Right renal cortex interstitium (tissue), 3 donors: ENCODE measurements around the gene PACS2. TPM values are rescaled to one million over a fixed set of nuclear protein-coding genes. Genes with fewer than 3 reads are reported as not detected.

Experiments
- DNase-seq, 3 donors: peaks; one replicate each; pipeline ENCODE4 v3.0.0-alpha.2; 2013; ENCODE audit warnings: low read depth in 3 of 3, low spot score in 2 of 3
- polyA plus RNA-seq, 3 donors: library from polyadenylated mRNA; unstranded; fragments of 120-200 nt; gene quantifications; one replicate each; pipeline ENCODE4 v1.2.1, GENCODE V29; 2013; ENCODE audit not compliant: insufficient read length in 3 of 3

PACS2 gene
- polyA plus RNA-seq, 3 donors, result 52.7 to 54.5 (median 53.1) TPM

DNA sequence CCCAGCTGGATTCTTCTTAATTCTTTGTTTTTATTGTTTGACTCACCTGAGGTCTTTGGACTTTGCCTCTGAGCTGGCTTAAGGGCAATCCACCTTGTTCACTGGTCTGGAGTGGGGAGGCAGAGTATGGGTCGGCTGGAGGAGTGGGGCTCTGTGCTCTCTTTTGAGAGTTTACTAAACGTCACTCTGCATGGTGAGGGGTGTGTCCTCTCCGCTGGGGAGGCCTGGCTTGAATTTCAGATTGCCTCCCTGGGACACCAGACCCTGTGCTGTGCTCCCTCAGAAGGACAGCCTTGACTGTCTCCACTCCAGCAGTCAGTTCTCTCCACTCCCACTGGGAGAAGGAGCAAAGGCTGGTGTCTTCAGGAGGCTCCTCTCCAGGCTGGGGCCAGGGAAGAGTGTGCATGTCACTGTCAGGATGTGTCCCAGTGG is 103.2 kb downstream of the PACS2 start:
- no peak for DNase-seq

DNA sequence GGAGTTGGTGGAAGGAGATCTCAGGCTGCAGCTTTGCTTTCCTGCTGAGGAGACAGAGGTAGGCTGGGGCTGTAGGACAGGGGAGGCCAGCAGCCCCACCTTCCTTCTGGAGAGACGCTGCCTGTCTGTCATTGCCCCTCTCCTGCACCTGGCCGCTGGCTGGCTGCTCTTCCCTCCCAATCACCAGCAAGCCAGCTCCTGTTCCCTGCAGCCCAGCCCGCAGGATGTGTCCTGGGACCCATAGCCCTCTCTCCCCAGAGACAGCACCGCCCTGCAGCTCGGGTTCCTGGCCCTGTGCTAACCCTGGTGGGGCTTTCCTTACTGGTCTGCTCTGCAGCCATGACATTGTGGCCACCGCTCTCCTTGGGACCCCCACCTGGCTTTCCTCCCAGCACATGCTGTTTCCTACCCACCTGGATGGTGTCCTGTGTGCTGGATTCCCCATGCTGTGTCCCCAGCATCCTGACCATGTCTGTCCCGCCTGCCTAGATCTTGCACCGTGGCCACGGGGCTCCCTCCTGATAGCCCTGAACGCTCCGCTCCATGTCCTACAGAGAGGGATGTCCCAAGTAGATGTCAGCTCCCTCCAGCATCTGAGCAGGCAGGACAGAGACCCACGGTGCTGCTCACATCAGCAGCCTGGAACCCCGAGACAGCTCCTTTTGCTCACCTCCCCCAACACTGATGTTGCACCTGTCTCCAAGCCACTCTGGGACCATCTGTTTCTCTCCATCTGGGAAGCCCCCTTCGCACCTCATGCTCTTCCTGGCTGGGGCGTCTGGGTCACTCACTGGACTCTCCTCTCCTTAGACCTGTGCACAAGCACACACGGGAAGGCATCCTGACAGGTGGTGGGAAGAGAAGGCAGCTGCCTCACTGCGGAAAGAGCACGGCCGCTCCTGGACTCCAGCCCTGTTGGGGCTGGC is 104.0 kb downstream of the PACS2 start:
- DNase-seq, result no peak

DNA sequence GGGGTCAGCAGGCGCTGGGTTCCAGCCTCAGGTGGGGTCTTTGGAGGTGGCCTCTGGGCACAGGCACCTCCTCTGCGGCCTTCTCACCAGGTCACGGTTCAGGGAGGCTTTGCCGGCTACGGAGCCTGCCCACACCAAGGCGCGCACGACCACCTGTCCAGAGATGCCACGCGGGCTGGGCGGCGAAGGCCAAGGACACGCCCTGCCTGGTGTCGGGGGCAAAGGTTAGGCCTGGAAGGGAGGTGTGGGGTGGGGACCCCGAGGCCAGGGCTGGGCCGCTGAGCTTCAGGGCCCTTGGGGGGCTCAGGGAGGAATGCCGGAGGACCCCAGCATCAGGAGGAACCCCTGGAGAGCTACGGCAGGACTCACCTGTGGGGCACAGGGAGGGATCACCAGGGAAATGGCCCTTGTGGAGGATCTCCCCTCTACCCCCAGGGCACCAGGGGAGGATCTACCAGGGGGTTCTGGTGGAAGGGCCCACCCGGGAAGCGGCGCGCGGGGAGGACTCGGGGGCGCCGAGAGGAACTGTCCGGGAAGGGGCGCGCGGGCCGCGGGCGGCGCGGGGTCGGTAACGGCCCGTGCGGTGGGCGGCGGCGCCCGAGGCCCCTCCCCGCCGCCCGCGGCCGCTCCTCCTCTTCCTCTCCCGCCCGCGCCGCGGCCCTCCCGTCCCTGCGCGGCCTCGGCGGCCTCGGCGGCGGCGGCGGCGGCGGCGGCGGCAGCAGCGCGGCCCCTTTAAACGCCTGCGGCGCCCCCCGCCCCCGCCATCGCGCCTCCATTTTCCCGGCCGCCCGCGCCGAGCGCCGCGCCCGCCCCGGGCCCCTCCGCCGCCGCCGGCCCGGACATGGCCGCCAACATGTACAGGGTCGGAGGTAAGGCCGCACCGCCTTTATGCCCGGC is 104.9 kb downstream of the PACS2 start, which contains the start of gene MTA1:
TSS of gene MTA1 (plus strand) at position 633 of the 897 bp plus-strand sequence. CDS start at position 842, 209 bp downstream.
- no peak for DNase-seq

DNA sequence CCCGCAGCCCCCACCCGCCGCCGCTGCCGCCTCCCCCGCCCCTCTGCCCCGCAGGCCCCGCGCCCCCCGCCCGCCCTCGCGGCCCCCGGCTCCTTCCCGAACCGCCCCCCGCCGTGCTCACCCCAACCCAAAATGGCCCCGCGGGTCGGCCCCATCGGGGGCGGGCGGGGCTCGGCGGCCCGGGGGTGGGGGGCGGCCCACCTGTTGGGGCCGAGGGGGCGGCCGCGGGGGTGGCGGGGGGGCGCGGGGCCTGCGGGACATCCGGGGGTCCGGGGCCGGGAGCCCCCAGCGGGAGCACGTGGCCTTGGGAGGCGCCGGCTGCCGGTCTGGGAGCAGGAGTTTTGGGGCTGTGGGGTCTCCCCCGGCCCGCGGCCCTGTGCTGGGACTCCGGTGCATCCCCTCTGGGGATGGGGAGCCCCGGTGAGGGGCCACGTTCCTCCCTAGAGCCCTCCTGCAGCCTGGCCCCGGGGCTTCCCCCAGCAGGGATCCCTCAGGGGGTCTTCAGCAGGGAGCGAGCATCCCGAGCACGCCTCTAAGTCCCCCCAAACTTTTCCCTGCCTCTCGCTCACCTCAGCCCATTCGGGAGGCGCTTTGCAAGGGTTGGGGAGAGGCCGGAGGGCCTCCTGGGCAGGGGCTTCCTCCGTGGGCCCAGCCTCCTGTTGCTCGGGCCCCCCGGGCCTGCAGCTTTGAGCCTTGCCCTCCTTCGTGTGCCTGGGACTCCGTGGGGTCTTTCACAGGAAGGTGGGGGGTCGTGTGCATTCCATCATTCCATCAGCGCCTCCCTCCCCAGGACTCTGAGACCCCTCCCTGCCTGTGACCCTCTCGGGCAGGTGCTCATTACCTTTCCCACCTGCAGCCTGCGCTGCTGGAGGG is 105.8 kb downstream of the PACS2 start:
- DNase-seq, result no peak

GRCh38 chr14:105420974-105421674 is 106.6 kb downstream of the PACS2 start:
- DNase-seq, result no peak

DNA sequence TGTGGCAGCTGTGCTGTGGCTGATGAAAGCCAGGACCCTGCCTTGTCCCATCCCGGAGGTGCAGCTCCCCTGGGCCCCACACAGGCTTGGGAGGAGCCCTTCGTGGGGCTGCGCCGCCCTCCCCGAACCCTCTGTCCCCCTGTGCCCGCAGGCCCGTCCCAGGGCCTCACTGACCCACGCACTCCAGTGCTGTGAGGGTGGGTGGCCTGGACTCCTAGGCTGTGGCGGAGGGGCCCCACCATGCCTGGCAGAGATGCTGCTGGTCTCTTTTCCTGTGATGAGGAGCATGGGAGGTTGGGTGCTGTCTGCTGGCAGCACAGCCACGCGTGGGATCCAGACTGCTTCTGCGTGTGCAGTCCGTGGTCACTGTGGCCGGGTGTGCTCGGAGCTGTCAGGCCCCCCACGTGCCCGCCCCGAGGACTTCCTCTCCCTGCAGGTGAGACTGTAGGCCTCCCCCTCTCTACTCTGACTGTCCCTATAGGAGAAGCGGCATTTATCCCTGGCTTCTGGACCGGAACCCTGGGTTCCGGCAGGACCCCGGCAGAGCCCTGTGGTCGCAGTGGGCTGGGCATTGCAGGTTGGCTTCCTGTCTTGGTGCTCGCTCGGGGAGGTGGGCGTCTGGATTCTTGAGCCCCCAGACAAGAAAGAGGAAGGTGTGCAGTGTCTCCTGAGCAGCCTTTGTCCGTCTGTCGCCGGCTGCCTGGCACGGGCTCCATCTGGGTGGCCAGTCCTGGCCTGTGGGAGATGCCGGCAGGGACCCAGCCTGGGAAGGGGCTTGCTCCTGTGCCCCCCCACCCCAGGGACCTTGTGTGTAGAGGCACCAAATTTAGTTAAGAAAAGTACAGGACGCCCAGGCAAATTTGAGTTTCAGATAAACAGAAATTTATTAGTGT is 107.4 kb downstream of the PACS2 start:
- DNase-seq, result no peak

DNA sequence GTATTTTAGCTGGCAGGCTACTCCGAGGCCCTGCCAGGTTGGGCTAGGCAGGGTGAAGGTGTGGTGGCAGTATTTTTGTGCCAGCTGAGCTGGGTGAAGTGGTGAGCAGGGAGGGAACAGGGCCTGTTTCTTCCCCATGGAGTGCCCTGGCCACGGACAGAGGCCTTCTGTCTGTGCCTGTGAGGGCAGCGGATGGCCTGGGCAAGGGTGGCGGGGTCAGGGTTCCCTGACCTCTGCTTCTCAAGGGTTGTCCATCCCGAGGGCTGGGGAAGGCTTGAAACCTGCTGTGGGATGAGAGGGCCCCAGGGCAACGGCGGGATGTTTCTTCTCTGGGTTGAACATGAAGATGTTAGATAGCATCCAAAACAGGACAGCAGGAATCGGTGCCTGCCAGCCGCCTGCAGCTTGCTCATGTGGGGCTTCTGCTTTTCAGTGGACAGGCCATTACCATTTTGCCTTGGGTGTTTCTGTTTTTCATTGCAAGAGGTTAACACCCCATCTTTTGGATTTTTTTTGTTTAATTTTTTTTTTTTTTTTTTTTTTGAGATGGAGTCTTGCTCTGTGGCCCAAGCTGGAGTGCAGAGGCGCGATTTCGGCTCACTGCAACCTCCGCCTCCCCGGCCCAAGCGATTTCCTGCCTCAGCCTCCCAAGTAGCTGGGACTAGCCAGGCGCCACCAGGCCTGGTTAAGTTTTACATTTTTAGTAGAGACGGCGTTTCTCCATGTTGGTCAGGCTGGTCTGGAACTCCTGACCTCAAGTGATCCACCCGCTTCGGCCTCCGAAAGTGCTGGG is 108.3 kb downstream of the PACS2 start:
- no peak for DNase-seq

DNA sequence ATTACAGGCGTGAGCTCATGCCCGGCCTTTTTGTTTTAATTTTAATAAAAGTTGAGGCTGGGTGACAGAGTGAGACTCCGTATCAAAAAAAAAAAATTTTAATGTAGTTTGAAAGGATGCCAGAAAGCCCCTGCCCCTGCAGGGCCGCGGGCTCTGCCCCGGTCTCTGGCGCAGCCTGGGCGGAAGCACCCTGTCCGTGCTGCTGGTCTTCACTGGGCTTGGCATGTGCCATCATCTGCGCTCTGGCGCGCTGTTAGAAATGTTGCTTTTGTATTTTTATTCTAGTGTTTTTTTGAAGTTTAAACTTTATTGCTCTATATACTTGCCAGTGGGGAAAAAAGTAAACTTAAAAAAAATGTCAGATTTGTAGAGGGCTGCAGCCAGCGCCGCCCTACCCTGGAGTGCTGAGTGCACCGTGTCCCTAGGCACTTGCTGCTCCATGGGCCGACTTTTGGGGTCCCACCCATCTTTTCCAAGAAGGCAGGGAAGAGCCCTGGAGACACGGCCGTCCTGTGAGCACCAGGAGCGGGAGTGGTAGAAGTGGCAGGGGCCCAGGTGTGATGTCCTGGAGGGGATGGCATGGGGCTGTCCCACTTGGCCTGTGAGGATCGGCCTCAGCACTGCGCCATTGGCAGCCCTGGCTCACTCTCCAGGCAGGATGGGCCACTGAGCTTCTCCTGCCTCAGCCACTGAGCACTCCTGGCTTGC is 109.1 kb downstream of the PACS2 start:
- DNase-seq, result no peak

DNA sequence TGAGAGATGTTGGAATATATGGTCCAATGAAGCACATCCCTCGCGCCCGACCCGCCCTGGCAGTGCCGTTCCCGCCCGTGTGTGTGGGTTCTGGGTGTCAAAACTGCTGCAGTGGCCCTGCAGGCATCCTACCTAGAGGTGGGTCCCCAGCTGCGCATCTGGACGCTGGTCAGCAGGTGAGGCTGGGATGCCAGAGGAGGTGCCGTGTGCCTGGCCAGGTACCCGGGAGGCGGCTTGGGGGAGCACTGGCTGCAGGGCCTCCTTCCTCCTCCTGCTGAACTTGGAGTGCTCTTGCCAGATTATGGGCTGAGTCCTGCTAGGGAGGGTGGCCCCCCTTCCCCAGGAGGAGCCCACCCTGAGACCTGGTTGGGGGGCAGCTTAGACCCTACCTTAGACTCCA is 110.3 kb downstream of the PACS2 start:
- DNase-seq, result no peak

GRCh38 chr14:105425823-105426247 is 111.3 kb downstream of the PACS2 start:
- no peak for DNase-seq

- DNase-seq, result no peak
These were observed 112.0 kb downstream of the PACS2 start for GRCh38 chr14:105426416-105427130.

DNA sequence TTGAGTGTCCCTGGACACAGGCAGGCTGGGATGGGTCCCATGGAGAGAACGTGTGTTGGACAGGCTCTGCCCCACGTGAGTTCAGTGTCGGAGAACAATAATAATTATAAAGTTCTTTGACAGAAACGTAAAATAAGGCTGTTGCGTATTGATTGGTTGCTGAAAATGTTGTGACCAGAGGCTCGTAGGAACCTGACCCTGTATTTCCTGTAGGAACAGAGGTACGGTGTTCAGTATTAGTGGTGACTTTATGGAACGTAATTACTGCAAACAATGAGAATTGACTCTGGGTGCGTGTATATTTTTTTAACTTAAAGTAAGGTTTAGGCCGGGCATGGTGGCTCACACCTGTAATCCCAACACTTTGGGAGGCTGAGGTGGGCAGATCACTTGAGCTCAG is 112.9 kb downstream of the PACS2 start:
- DNase-seq, result no peak

DNA sequence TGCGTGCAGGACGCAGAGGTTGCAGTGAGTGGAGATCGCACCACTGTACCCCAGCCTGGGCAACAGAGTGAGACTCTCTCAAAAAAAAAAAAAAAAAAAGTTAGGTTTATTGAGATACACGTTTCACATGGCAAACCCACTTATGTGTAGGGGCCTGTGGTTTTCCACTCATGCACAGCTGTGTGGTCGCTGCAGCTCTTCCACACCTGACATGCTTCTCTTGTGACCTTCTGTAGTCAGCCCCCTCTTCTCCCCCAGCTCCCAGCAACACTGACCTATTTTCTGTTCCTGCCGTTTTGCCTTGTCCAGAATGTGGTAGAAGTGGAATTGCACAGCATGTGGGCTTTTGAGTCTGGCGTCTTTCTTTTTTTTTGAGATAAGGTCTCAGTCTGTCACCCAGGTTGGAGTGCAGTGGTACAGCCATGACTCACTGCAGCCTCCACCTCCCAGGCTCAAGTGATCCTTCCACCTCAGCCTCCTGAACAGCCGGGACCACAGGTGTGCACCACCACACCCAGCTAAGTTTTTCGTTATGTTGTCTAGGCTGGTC is 113.5 kb downstream of the PACS2 start:
- DNase-seq, result no peak

- DNase-seq, result no peak
These were observed 115.5 kb downstream of the PACS2 start for GRCh38 chr14:105430042-105430441.

DNA sequence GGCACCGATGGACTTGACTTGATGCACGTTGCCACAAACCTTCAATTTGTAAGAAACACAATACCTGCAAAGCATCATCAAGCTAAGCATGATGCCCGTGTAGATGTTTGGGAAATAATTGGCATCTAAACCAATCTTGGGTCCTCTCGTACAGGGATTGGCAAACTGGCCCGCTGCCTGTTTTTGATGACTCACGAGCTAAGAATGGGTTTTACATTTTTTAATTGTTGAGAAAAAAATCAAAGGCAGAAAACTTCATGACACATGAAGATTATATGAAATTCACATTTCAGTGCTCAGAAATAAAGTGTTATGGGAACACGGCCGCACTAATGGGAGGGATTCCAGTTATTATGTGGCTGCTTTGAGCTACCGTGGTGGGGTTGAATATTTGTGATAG is 116.0 kb downstream of the PACS2 start:
- DNase-seq, result no peak

GRCh38 chr14:105431256-105431655 is 116.7 kb downstream of the PACS2 start:
- DNase-seq, result no peak
